ENCODE results near the gene PEMT. TPM values are rescaled to one million over a fixed set of nuclear protein-coding genes. Genes with fewer than 3 reads are reported as not detected.

Gene PEMT
- total and polyA plus RNA-seq, 2 donors (not counting 1 experiment from before 2014, with no cell fraction given) = 10.7 to 20.3 TPM

DNA sequence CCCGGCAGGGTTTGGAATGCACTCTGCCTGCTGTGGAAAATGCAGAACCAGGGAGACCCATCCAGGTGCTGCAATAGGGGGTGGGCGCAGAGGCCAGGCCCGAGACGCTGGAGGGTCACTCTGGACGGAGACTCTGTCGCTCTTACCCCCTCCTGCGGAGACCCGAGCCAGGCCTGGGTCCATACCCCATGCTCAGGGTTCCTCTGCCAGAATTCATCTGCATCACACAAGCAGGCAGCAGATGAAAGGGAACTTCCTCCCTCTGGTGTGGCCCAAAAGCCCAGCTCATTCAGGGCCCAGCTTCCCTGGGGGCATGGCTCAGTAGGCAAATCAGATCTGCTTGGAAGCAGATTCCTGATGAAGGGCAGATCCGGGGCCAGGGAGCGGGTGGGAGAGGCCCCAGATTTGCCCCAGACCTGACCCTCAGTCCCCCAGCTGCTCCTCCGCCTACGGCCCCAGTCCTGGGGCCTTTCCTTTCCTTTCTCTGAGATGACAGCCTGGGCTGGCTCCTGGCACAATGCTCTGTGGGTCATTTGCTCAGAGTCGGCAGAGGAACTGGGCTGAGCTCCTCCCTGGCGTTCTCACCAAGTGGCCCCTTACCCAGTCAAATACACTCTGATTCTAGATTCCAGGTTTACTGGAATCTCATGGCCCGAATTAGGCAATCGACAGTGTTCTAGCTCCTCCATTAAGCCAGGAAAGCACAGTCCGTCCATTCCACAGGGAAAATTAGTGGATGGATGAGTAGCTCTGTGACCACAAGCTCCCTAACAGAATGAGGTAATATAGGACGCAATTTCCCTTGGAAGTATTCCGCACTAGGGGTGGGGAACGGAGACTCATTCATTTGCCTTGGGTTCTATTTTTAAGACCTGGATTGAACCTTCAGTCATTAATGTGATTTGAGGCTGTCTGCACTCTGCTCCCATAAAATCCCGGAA lies 76.2 kb downstream of the PEMT start:
- no peak overlapping the region for H3K4me3 ChIP-seq (ENCODE audit: control extremely low read depth in 1 of 5, extremely low read depth in 1 of 5, insufficient read depth in 1 of 5, low read depth in 2 of 5, low read length in 4 of 5)
- H3K79me2 ChIP-seq (ENCODE audit: control insufficient read depth, insufficient read depth, low read length) = no peaks in the 10 kb centered on the region
- H3K36me3 ChIP-seq (replicated peaks in 1 of 2; ENCODE audit: control extremely low read depth in 1 of 2, control insufficient read depth in 1 of 2, extremely low read depth in 1 of 2, insufficient read depth in 2 of 2, low read length in 1 of 2) = no peaks in the 10 kb centered on the region
- Mint-ChIP-seq H3K9me3 (ENCODE audit: insufficient read depth) (no peaks in the 10 kb centered on the region), H3K4me3 (no peak overlapping the region), H3K27me3 (no peaks in the 10 kb centered on the region), H3K27ac (no peak overlapping the region), H3K4me1 (no peaks in the 10 kb centered on the region)
- TF ChIP-seq, protein P1, sequence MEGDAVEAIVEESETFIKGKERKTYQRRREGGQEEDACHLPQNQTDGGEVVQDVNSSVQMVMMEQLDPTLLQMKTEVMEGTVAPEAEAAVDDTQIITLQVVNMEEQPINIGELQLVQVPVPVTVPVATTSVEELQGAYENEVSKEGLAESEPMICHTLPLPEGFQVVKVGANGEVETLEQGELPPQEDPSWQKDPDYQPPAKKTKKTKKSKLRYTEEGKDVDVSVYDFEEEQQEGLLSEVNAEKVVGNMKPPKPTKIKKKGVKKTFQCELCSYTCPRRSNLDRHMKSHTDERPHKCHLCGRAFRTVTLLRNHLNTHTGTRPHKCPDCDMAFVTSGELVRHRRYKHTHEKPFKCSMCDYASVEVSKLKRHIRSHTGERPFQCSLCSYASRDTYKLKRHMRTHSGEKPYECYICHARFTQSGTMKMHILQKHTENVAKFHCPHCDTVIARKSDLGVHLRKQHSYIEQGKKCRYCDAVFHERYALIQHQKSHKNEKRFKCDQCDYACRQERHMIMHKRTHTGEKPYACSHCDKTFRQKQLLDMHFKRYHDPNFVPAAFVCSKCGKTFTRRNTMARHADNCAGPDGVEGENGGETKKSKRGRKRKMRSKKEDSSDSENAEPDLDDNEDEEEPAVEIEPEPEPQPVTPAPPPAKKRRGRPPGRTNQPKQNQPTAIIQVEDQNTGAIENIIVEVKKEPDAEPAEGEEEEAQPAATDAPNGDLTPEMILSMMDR (IDR thresholded peaks at IDR 0.05) = no peak
- TF ChIP-seq EZH2 (IDR thresholded peaks at IDR 0.05; ENCODE audit: borderline replicate concordance, insufficient read depth, low read depth, low read length, poor library complexity, severe bottlenecking) = no peak
- no peak overlapping the region for H3K9ac ChIP-seq (ENCODE audit: low read length)
- no peaks in the 10 kb centered on the region for H3K4me1 ChIP-seq (ENCODE audit: control insufficient read depth in 2 of 2, insufficient read depth in 2 of 2, low read length in 2 of 2)
- 97% methylated on average over 19 of the region's 21 CpGs for WGBS (ENCODE audit: insufficient coverage)
- no peak overlapping the region for H2AFZ ChIP-seq (ENCODE audit: insufficient read depth, low read depth, low read length, poor library complexity, severe bottlenecking)
- no peak overlapping the region for H3K4me2 ChIP-seq (replicated peaks; ENCODE audit: low read depth, low read length, poor library complexity, severe bottlenecking)
- POLR2A ChIA-PET = interaction anchor here (0.6 kb wide), 1 partner anchor 404 kb away, joined by 3 read pairs; no protein-coding TSS in a partner anchor
- no peaks in the 10 kb centered on the region for H3K27me3 ChIP-seq (replicated peaks in 1 of 4; ENCODE audit: control extremely low read depth in 1 of 4, control insufficient read depth in 3 of 4, insufficient read depth in 4 of 4, low read length in 3 of 4)
- intact Hi-C loops (cut with micrococcal nuclease) = no loop called here
- DNase-seq = no peak
- H3K9me3 ChIP-seq (ENCODE audit: control extremely low read depth in 1 of 3, control insufficient read depth in 2 of 3, insufficient read depth in 1 of 3, low read length in 2 of 3) = no peaks in the 10 kb centered on the region
- ATAC-seq (ENCODE audit: low read depth) = no peak
- CTCF ChIA-PET = interaction anchor here (0.9 kb wide), 1 partner anchor 18 kb away, joined by 5 read pairs; no protein-coding TSS in a partner anchor
- no peaks in the 10 kb centered on the region for H4K20me1 ChIP-seq (ENCODE audit: control insufficient read depth, insufficient read depth, low read length, poor library complexity, severe bottlenecking)
- no peak overlapping the region for H3K27ac ChIP-seq (ENCODE audit: low read length in 2 of 2)
